ENCODE data around the gene PLA2G4B.

- TF ChIP-seq ZNF274 (IDR thresholded peaks at IDR 0.05; ENCODE audit: low read depth, low read length) (no peak), SUZ12 (IDR thresholded peaks at IDR 0.05; ENCODE audit: extremely low read depth, insufficient read depth, insufficient read length) (no peak)
These were observed 8.5 kb upstream of the PLA2G4B start for GRCh38 chr15:41829959-41830646.
